D721Med (cell line): ENCODE measurements around the gene PYGL.

ENCODE experiments used
- DNase-seq: peaks from one replicate; pipeline ENCODE4 v3.0.0; 2011; ENCODE audit warnings: low spot score; ENCODE audit not compliant: insufficient read length
- FAIRE-seq: peaks from 2 replicates; lab custom pipeline; 2011; peaks lifted over from hg19 to GRCh38; lab: Jason Lieb, UNC
- TF ChIP-seq, protein P1 (sequence below): IDR thresholded peaks from 2 replicates; pipeline ENCODE4 v1.5.1; 2012; ENCODE audit warnings: mild to moderate bottlenecking, control low read depth; ENCODE audit not compliant: insufficient read depth; ENCODE audit errors: missing control alignments

Gene PYGL

DNA sequence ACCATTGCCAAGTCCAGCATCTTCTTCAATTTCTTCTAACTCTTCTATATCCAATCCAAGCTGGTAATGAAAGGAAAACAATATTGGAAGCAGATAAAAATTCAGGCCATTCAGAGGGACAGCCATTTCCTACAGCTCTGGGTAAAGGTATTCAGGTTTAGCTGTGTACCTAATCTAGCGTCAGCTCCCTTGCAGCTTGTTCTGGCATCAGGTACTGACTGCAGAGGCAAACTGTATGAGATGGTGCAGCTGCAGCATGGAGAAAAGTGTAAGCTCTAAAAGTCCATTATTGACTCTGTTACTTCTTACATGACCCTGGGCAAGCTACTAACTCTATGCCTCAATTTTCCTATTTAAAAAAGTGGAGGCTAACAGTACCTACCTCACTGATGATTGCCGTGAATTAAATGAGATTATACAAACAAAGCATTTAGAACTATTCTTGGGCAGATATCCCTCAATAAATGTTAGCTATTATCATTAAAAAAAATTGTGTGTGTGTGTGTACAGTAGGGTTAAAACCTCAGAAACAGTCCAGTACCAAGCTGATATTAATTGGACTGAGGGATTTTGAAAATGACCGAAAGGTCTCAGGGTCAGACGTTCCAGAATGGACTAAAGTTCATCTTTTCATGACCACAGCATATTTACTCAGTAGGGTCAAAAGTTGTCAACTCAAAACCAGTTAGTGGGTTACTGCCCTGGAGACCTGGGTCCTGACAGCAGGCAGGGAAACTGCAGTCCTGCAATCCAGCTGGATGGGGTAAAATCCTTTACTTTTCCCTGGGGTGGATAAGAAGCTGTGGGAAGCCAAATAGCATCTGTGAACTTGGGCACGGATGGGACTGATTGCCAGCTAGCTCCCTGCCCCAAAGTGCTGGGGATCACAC is 8.9 kb downstream of the PYGL start:
- TF ChIP-seq, protein P1, sequence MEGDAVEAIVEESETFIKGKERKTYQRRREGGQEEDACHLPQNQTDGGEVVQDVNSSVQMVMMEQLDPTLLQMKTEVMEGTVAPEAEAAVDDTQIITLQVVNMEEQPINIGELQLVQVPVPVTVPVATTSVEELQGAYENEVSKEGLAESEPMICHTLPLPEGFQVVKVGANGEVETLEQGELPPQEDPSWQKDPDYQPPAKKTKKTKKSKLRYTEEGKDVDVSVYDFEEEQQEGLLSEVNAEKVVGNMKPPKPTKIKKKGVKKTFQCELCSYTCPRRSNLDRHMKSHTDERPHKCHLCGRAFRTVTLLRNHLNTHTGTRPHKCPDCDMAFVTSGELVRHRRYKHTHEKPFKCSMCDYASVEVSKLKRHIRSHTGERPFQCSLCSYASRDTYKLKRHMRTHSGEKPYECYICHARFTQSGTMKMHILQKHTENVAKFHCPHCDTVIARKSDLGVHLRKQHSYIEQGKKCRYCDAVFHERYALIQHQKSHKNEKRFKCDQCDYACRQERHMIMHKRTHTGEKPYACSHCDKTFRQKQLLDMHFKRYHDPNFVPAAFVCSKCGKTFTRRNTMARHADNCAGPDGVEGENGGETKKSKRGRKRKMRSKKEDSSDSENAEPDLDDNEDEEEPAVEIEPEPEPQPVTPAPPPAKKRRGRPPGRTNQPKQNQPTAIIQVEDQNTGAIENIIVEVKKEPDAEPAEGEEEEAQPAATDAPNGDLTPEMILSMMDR: no peak
- DNase-seq (no peak), FAIRE-seq (no peak)

- FAIRE-seq (peak; percentile 91), DNase-seq (no peak)
- TF ChIP-seq, protein P1: no peak
Measured at GRCh38 chr14:50932592-50933495, 11.4 kb downstream of the PYGL start.

DNA sequence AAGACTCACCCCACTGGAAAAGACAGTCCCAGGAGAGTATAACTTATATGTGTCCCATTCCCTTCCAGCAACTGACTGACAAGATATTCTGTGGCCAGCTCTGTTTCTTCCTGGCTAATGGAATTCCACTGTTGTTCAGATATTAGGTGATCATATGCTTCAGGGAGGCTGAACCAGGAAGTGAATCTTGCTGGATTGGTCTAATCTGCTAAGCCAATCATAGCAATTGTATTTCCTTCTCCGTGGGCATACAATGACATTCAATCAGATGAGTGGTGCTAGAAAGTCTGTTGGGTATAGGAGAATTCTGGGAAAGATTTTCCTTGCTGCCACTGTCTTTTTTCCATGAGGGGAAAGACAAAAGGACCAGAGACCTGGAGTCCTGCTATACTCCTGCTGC is 12.1 kb downstream of the PYGL start:
- TF ChIP-seq, protein P1: no peak
- peak; percentile 21 for FAIRE-seq
- no peak for DNase-seq

GRCh38 chr14:50931559-50931958 is 12.7 kb downstream of the PYGL start:
- FAIRE-seq: no peak
- TF ChIP-seq, protein P1: no peak

DNA sequence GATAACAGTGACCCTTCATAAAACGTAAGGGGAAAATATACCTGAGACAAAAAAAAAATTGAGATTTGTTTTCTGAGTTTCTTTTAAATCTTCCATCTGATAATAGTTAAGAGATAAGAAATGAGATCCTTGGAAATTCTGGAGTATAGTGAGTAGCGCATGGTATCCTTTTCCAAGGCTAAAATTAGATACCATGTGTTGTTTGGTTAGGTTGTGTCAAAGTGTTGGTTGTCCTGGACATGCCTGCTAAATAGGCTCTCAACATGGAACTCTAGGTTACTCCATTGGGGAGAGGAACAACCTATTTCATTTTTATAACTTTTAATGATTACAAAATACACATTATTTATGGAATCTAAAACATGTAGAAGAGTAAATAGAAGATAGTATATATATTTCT is 14.8 kb downstream of the PYGL start:
- TF ChIP-seq, protein P1: no peak
- no peak for FAIRE-seq

More at GRCh38 chr14:50931559-50931958, 12.7 kb downstream of the PYGL start:
- no peak for DNase-seq

GRCh38 chr14:50928002-50928635 is 16.2 kb downstream of the PYGL start:
- no peak for DNase-seq
- FAIRE-seq: no peak
- TF ChIP-seq, protein P1: no peak

More for the DNA sequence above, 14.8 kb downstream of the PYGL start:
- no peak for DNase-seq
